Aorta (tissue), 5 donors: ENCODE results near the gene SIGMAR1. TPM values are rescaled to one million over a fixed set of nuclear protein-coding genes. Genes with fewer than 3 reads are reported as not detected.
"Not testable (repeated sequence)": the region's sequence is repeated elsewhere in the genome, so short reads cannot be mapped to it uniquely, and the experiment has no call there.

Experiments used
- ATAC-seq: fragments of 200-7000 bp; cut with Tn5 transposase; one replicate; pipeline ENCODE4 v1.9.1; 2022; ENCODE audit warnings: moderate library complexity; ENCODE audit not compliant: low FRiP score
- DNase-seq, 2 donors: peaks; one replicate each; pipeline ENCODE4 v3.0.0-alpha.2; 2020
- H3K27ac ChIP-seq, 2 donors: one replicate each; pipeline ENCODE4 v1.5.1; 2013; ENCODE audit warnings: low read length in 2 of 2, mild to moderate bottlenecking in 2 of 2, moderate library complexity in 2 of 2, control low read depth in 1 of 2, inconsistent platforms in 1 of 2, low read depth in 1 of 2
- H3K27me3 ChIP-seq, 2 donors: one replicate each; pipeline ENCODE4 v1.6.1; 2013; ENCODE audit warnings: control low read depth in 1 of 2, low read length in 1 of 2, mild to moderate bottlenecking in 1 of 2, moderate library complexity in 1 of 2; ENCODE audit not compliant: insufficient read depth in 2 of 2, control insufficient read depth in 1 of 2
- H3K36me3 ChIP-seq, 2 donors: one replicate each; pipeline ENCODE4 v1.6.1; 2013; ENCODE audit warnings: control low read depth in 1 of 2, low read length in 1 of 2, mild to moderate bottlenecking in 1 of 2; ENCODE audit not compliant: insufficient read depth in 2 of 2, control insufficient read depth in 1 of 2
- H3K4me1 ChIP-seq, 2 donors: one replicate each; pipeline ENCODE4 v1.6.1; 2013; ENCODE audit warnings: low read length in 2 of 2, control low read depth in 1 of 2, mild to moderate bottlenecking in 1 of 2, moderate library complexity in 1 of 2; ENCODE audit not compliant: insufficient read depth in 2 of 2, control insufficient read depth in 1 of 2
- H3K4me3 ChIP-seq, 2 donors: one replicate each; pipeline ENCODE4 v1.5.1; 2013; ENCODE audit warnings: low read length in 2 of 2, control low read depth in 1 of 2, mild to moderate bottlenecking in 1 of 2
- H3K9me3 ChIP-seq: one replicate; pipeline ENCODE4 v1.6.1; 2013; ENCODE audit warnings: mild to moderate bottlenecking, low read length; ENCODE audit not compliant: control insufficient read depth
- WGBS, 2 donors: extraction: QIAGEN DNeasy Blood & Tissue Kit; methylation state at CpG; one replicate each; pipeline ENCODE4 v1.1.7; 2013; 5-methylcytosine and 5-hydroxymethylcytosine counted together
- intact Hi-C, 2 donors: fragments of 100-400 bp; cut with DNase I; formaldehyde crosslinking; loops; one replicate each; pipeline versions ENCODE4 v1.14.2 to v1.15.0; 2022
- polyA plus RNA-seq, 2 donors: library from polyadenylated mRNA; stranded (reverse); fragments of 200-250 nt; gene quantifications; one replicate each; pipeline ENCODE4 v1.2.3, GENCODE V29; 2013
- total RNA-seq, 2 donors: library from RNA; stranded (reverse); fragmentation: NEBNext Ultra II Directional; extraction: Animal tissue kit (Norgen Biotek cat#: 25700); gene quantifications; one replicate each; pipeline ENCODE4 v1.2.1, GENCODE V29; 2021
- donor health status: healthy with polysubstance abuse.
- donor health status: Bipolar disorder and iron deficiency.
- donor health status: DM: no; HTN: no; CAD: no.
- donor health status: DM: no; HTN: no; CAD: no.
- donor health status: DM: yes; HTN: yes; CAD: no.

The SIGMAR1 gene
- total and polyA plus RNA-seq, 4 donors = 26.3 to 48.1 (median 37.3) TPM

- no peak for DNase-seq
- Histone ChIP-seq H3K27ac (no peak overlapping the region), H3K9me3 (no peaks in the 10 kb centered on the region), H3K27me3 (no peaks in the 10 kb centered on the region), H3K4me3 (no peak overlapping the region), H3K4me1 (no peaks in the 10 kb centered on the region), H3K36me3 (no peaks in the 10 kb centered on the region)
- intact Hi-C loops = no loop called here
- no peak for ATAC-seq
Measured at GRCh38 chr9:34644766-34645314, 7.3 kb upstream of the SIGMAR1 start.

GRCh38 chr9:34642679-34643078 is 5.1 kb upstream of the SIGMAR1 start:
- Histone ChIP-seq H3K27me3 (no peaks in the 10 kb centered on the region), H3K9me3 (no peaks in the 10 kb centered on the region), H3K27ac (no peak overlapping the region), H3K36me3 (no peaks in the 10 kb centered on the region), H3K4me1 (no peaks in the 10 kb centered on the region), H3K4me3 (no peak overlapping the region)
- DNase-seq (no peak), ATAC-seq (no peak)
- WGBS, 2 donors = 97 to 100% methylated on average over 1 of the region's 1 CpG
- intact Hi-C loops = no loop called here

GRCh38 chr9:34639322-34639721 is 1.7 kb upstream of the SIGMAR1 start:
- DNase-seq, H3K27ac ChIP-seq, ATAC-seq, H3K27me3 ChIP-seq, H3K36me3 ChIP-seq, H3K4me3 ChIP-seq, H3K9me3 ChIP-seq, H3K4me1 ChIP-seq: not testable (repeated sequence)
- intact Hi-C loops = loop anchor here in 1 of 2 donors (5.0 kb wide), 1 partner anchor 63 kb away; no protein-coding TSS in a partner anchor
- WGBS, 2 donors = 89 to 92% methylated on average over 8 of the region's 8 CpGs

GRCh38 chr9:34638138-34638445 is 505 bp upstream of the SIGMAR1 start:
- H3K9me3 ChIP-seq = no peaks in the 10 kb centered on the region
- no peaks in the 10 kb centered on the region for H3K4me1 ChIP-seq
- no peaks in the 10 kb centered on the region for H3K27me3 ChIP-seq
- H3K4me3 ChIP-seq = peak overlapping the region; percentile 17 to 49
- intact Hi-C loops = loop anchor here in 1 of 2 donors (5.0 kb wide), 1 partner anchor 64 kb away; no protein-coding TSS in a partner anchor
- peak overlapping the region; percentile 6 to 26 for H3K27ac ChIP-seq
- no peak for ATAC-seq
- WGBS, 2 donors = 8 to 13% methylated on average over 7 of the region's 7 CpGs
- no peak for DNase-seq
- H3K36me3 ChIP-seq = no peaks in the 10 kb centered on the region

GRCh38 chr9:34636791-34637355 is 714 bp downstream of the SIGMAR1 start:
- no peaks in the 10 kb centered on the region for H3K9me3 ChIP-seq
- intact Hi-C loops = loop anchor here in 1 of 2 donors (5.0 kb wide), 1 partner anchor 65 kb away; no protein-coding TSS in a partner anchor
- peak; percentile 67 to 87 for DNase-seq
- H3K4me3 ChIP-seq = peak overlapping the region in 1 of 2 donors; percentile 19
- no peak overlapping the region for H3K27ac ChIP-seq
- no peak for ATAC-seq
- H3K27me3 ChIP-seq = no peaks in the 10 kb centered on the region
- no peaks in the 10 kb centered on the region for H3K4me1 ChIP-seq
- 6 to 8% methylated on average over 22 to 23 of the region's 23 CpGs for WGBS, 2 donors
- no peaks in the 10 kb centered on the region for H3K36me3 ChIP-seq

- Histone ChIP-seq H3K27ac (no peak overlapping the region), H3K27me3 (no peaks in the 10 kb centered on the region), H3K9me3 (no peaks in the 10 kb centered on the region), H3K4me1 (no peaks in the 10 kb centered on the region), H3K4me3 (no peak overlapping the region), H3K36me3 (no peaks in the 10 kb centered on the region)
- DNase-seq (no peak), ATAC-seq (no peak)
- 90% methylated on average over 14 of the region's 14 CpGs for WGBS, 2 donors
- intact Hi-C loops = loop anchor here in 1 of 2 donors (5.0 kb wide), 1 partner anchor 67 kb away; no protein-coding TSS in a partner anchor
Measured at GRCh38 chr9:34635556-34635955, 2.0 kb downstream of the SIGMAR1 start.

GRCh38 chr9:34634551-34635248 is 2.9 kb downstream of the SIGMAR1 start:
- Histone ChIP-seq H3K27ac (no peak overlapping the region), H3K4me3 (no peak overlapping the region), H3K9me3 (no peaks in the 10 kb centered on the region), H3K4me1 (no peaks in the 10 kb centered on the region), H3K36me3 (no peaks in the 10 kb centered on the region), H3K27me3 (no peaks in the 10 kb centered on the region)
- DNase-seq (no peak), ATAC-seq (no peak)
- intact Hi-C loops = loop anchor here in 1 of 2 donors (5.0 kb wide), 1 partner anchor 68 kb away; no protein-coding TSS in a partner anchor
- 58 to 69% methylated on average over 3 of the region's 3 CpGs for WGBS, 2 donors

GRCh38 chr9:34633851-34634550 is 3.6 kb downstream of the SIGMAR1 start:
- Histone ChIP-seq H3K36me3 (no peaks in the 10 kb centered on the region), H3K27me3 (no peaks in the 10 kb centered on the region), H3K4me1 (no peaks in the 10 kb centered on the region), H3K4me3 (no peak overlapping the region), H3K9me3 (no peaks in the 10 kb centered on the region), H3K27ac (no peak overlapping the region)
- peak; percentile 62 for ATAC-seq
- intact Hi-C loops = loop anchor here in 1 of 2 donors (2.0 kb wide), 1 partner anchor 21 kb away; the partner anchor contains the start of gene RPP25L
- DNase-seq = peak; percentile 76 to 85
- WGBS, 2 donors = 20 to 21% methylated on average over 3 of the region's 3 CpGs
